HG03135 (cell line): ENCODE results near the gene GLS.

Experiments used
- ATAC-seq: cut with Tn5 transposase; IDR thresholded peaks from one replicate; pipeline ENCODE4 v1.9.1; 2021; ENCODE audit warnings: mild to moderate bottlenecking, moderate library complexity; ENCODE audit not compliant: unreplicated experiment

GLS gene

DNA sequence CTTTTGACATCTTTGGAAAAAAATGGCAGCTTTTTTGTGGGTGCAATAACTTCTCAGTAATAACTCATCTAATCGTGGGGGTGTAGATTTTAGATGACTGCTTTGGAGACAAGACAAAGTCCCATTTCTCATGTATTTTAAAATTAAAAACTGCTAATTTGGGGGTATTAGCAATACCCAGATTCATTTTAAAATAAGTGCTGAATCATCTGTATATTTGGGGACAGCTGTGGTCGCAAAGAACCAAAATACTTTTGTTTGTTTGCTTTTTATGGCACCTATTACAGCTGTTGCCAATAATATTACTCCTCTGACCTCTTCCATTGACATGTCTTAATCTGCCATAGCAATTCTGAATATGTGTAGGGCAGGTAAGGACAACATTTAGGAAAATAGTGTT lies 87.9 kb downstream of the GLS start:
- no peak for ATAC-seq

DNA sequence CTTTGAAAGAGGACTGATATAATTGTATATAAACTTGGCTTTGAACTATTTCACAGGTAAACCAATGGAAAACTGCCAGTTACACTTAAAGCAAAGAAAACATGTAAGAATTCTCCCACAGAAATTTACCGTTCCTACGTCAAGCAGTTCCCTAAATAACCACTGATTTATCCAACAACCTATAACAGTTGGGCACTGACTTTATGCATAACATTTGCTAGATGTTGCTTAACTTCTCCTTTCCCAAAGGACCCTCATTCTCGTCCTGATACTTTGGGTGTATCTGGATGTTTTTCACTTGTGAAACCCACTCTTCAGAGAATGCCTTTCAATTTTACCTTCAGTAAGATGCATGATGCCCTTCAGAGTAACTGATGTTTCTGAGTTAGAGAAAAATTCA lies 89.5 kb downstream of the GLS start:
- no peak for ATAC-seq

DNA sequence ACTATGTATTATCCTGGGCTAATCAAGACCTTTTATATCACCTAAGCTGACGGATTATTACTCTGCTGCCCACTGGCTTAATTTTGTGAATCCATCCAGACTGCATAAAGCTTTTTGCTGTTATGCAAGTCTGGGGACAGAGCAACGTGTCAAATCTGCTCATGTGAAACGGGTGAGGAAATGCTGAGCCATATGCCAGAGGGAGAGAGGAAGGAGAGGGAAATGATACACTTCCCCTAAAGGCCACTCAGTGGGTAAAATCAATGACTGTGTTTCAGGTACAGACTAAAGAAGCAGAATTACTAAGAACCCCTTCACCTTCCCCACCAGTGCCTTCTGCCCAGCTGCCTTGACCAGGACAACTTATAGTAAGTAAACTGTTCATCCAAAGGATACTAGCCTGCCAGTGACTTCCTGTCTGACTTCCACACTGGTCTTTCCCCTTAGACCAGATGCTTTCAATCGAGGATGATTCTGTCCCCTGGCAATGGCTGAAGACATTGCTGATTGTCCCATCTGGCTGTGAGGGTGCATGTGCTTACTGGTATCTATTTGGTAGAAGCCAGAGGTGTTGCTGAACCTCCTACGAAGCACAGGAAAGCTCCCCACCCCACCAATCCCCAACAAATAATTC lies 90.4 kb downstream of the GLS start:
- ATAC-seq = no peak

DNA sequence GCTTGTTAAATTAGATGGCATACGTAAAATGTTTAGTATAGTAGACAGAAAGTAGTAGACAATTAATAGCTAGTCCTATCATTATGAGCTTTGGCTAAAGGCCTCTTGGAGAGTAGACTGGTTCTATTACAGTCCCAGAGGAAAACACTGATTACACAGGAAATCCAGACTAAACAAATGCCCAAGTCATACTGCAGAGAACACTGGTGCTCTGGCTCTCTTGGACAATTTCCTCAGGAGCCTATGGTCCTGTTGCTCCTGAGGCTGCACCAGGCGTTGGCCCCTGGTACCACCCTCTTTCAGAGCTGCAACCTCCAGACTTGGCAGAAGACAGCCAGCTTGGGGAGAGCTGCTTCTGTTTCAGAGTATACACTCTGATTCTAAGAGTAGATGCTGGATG lies 91.6 kb downstream of the GLS start:
- no peak for ATAC-seq

DNA sequence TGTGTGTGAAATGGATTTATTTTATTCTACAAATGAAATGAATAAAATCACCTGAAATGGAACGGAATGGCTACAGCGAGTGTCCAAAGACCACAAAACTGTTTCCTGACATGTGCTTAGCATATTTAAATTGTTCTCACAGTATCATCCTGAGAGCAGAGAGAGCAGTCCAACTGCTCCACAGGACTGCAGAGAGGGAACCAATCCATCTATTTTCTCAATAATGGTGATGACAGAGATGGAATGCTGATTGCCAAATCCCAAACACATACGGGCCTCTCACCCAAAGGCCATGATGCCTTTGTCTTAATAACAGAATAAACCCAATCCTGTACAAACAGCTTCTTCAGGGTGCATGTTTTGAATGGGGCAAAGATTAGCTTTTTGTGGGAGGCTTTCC lies 92.2 kb downstream of the GLS start:
- no peak for ATAC-seq

DNA sequence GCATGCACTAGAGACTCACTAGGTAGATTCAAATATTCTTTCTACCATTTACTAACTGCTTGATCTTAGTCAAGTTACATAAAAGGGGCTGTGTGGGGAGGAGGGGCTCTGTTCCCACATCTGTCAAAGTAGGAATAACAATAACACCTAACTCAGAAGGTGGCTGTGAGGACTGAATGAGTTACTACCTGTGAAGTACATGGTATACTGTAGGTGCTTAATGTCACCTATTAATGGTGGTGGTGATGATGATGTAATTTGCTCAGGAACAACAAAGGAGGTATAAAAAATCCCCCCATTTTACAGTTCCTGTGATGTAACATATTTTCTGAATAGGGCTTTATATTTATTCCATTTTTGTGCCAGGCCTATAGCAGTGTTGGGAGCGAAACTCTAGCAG lies 92.6 kb downstream of the GLS start:
- ATAC-seq = no peak

DNA sequence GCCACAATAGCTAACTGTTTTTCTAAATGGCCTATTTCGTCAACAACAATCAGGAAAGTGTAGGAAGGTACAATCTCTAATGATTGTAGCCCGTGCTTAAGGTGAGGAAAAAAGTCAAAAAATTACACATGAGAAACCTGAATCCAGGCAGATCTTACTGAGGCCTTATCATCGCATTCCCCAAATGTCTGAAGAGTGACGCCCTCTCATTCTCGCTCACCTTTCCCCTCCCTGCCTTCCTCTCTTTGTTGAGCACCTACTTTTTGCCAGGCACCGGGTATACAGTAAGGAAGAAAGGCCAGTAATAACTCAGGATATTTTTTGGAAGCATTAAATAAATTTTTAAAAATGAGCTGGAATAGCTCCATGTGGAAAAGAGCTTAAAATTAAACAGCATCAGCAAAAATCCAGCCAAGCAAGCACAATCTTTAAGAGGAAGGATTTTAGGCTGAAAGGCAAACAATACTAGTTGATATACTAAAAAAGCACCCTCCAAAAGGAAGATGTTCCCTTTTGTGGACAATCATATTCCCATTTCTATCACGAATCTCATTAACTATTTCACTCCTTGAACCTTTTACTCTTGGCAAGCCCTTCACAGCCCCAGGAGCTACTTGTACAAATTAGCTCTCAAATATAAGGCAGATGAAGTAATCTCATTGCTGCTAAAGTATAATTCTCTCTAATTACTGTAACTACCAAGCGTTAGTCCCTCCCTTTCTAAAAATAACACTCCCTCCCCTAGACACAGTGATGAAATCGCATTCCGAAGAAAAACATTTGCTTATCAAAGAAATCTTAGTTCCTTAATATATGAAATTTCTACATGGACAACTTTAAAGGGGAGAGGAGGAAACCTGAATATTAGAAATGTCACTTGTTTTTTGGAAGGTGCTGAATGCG lies 93.4 kb downstream of the GLS start:
- ATAC-seq = no peak

DNA sequence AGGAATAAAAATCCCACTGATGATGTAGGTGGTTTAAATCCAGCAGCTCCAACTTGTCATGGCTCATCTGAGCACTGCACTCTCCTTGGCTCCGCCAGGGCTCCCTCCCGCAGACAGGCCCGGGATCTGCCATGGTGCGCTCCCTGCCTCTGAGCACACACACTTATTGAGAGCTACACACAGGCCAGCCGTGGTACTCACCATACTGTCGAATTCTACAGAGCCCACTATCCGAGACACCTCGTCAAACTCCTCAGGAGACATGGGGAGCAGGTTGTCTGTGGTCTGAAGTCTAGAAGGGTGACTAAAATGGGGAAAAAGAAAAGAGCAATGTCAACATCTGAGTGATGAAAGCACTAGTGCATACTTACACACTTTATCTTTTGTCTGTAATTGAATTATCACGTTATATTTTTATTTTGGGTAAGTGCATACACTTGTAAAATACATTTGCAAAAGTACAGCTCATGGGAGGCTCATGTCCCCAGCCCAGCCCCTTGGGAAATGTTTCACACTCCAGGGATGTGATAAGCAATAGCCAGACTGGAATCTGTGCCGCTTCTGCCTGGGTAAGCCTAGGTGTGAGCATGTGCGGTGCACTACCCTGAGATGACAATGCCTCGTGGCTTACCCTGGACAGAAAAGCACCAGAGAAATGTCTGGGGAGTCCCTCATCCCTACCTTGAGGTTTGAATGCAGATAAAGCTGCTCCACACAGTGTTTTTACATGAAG lies 94.2 kb downstream of the GLS start:
- ATAC-seq = no peak

DNA sequence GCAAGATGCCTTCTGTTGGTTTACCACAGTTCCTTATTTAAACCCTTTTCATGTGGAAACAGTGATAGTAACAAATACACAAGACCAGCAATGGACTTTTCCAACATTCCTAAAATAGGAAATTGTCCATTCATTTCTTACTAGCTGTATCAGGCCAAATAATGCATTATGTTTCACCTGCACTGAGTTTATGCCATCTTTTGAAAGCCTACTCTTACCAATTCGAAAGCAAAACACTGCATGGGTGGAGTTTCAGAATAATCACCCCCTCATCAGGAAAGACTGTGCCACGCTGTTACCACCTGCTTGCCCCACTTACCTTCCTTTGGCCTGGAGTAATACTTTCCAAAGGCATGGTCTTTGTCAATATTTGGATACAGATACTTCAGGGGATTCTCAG lies 95.9 kb downstream of the GLS start:
- ATAC-seq = no peak

DNA sequence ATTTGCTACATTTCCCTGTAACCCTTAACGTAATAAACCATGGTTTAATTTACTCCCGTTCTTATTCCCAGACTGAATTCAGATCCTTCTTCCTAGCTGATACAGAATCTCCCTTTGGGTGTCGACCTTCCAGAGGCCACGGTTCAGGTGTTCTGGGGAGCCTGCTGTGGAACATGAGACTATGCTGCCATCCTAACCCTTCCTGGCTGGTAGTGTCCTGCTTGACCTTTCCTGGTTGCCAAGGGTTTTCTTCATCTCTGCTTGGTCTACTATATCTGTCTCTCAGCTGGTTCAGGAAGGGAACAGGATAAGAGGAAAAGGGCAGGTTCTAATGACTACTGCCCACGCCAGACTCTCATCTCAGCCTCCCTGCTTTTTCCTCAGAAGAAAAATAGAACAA lies 96.9 kb downstream of the GLS start:
- no peak for ATAC-seq

DNA sequence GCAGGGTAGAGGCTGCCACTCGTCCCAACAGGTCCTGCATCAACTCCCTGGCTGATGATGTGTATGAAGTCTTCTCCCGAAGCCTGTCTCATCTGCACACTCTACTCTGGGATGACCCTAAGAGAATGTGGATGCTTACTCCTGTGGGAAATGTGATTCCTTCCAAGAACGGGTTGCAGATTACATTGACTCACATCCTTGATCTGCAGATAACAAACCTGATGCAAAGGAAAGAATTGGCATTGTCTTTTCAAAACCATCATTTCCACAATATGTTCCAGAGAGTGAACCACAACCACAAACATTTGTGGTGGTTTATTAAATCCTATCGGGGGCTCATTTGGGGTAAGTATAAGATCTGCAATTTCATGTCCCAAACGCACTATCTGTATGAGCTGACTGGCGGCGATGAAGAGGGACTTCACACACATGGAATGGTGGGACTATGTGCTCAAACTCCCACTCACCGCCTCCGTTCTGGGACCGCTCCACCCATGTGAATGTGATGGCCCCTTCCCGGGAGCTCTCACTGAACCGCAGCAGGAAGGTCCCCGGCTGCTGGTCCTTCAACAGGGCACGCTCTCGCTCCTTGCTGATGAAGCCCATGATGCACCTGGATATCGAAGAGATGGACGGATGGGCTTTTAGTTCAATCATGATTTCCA lies 97.9 kb downstream of the GLS start:
- ATAC-seq = no peak

DNA sequence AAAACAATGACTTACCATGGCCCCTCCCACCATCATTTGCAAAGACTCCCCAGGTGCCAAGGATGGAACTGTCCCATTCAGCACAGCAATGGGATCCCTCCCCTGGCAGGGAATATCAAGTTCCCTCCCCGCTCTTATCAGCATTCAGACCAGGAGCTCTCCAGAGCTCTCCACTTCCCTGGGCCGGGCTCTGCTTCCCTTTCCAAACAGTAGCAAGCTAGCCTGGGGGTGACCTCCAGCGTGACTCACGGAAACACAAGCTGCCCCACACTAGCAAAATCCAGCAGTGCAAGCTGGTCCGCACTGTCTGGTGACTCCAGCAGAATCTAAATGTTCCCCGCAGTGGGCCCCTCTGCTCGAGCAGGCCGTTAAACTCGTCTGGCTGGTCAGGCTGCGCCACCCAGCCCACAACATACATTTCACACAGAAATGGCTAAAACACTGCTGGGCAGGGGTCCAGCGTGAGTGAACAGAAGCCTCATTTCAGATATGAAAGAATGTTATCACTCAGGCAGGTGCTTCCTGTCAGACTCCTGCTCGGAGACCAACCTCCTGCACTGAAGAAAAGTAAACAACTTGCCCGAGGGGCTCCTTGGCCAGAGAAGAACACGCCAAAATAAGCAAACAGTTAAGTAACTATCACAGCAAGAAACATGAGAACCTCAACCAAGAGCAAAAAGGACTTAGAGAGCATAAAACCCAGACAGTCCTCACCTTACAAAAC lies 99.4 kb downstream of the GLS start:
- no peak for ATAC-seq

DNA sequence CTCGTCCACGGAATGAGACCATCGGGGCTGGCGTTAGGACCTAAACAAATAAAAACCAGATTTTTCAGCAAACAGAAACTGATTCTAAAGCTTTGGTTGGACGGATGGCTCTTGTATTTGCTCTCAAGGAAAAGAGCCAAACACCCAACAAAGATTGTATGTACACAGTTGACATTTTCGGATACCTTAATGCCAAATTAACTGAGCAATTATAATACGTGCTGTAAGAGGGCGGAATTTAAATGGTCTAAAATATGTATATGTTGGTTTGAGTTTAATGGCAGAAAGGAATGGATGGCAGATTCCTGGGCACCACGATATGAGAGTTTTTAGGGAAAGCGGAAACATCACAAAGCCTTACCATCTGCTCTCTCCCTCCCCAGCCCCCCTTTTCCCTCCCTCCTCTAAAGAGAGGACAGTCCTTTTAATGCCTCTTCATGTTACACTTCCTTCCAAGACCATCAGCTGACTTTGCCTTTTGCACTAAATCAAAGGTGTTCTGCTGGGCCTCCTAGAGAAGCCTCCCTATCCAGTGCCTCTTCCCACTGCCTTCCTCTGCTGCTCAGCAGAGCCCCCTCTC lies 100.1 kb downstream of the GLS start:
- ATAC-seq = no peak

DNA sequence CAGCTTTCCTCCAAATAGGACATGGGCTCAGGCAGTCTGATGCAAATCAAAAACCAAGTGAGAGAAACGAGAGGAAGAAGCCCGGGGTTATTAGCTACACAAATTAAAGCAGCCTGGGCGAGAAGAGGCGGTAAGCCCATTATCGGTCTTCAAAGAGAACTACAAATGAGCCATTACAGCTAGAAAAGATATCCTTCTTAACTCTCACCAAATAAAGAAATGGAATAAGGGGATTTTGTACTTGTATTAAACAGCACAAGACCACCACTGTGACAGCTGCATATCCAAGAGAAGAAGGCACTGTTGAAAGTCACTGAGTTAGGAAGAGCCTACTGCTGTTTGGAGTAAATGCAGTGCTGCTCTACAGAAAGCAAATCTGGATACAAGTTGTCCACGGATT lies 100.7 kb downstream of the GLS start:
- no peak for ATAC-seq

DNA sequence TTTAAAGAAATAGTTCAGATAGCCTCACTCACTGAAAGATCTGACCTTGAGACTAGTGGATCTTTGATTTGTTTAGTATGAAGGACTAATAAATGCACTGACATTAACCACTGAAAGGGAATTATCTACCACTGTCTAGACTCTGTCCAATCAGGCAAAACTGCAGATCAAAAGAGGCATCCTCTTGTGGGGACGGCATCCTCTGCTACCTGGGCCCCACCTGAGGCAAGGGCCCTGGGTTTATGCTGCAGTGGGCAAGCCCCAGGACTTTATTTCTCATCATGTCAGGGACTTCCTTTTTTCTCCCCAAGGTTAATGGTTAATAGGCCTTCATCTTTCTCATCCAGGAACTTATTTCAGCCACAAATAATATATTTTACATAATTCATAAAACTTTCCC lies 101.1 kb downstream of the GLS start:
- no peak for ATAC-seq

DNA sequence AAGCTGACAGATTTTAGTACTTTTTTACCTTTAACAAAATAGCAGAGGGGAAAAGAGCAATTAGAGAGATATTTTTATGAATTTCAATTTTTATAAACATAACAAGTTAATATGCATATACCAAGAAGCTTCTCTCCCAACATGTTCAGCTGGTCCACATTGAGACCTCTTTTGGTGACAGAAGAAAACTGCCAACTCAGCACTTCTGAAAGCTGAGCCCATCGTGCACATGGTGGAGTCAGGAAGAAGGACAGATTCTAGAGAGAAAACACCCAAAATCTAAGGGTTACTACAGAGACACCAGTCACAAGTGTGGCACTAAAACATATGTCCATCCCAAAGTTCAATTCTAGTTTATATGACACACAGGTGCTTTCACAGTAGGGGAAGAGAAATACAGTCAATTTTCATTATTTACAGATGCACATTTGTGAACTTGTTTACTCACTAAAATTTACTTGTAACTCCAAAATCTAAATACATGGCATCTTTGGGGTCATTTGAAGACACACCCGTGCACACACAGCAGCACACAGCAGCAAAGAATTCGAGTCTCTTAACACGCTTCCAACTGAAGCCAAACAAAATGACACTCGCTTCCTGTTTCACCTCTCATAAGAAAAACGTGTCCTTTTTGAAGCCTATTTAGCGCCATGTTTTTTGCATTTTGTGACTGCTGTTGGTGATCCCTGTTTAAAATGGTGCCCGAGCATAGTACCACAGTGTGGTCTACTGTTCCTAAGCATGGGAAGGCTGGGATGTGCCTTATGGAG lies 101.8 kb downstream of the GLS start:
- ATAC-seq = no peak

DNA sequence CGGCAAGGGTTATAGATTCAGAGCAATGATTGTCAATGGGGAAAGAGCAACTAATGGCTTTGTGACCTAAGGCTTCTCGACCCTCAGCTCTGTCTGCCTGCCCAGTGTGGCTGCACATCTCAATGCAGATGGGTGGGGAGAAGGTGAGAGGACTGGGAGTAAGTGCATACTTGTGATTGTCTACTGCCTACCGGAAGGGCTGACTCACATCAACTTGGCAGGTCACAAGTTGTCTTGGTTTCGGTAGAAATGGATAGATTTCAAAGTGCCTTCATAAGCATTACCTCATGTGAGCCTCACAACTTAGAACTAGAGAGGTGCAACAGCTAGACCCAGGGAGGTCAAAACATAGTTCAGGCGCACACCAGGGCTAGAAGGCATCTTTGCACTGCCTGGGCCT lies 104.0 kb downstream of the GLS start:
- no peak for ATAC-seq

DNA sequence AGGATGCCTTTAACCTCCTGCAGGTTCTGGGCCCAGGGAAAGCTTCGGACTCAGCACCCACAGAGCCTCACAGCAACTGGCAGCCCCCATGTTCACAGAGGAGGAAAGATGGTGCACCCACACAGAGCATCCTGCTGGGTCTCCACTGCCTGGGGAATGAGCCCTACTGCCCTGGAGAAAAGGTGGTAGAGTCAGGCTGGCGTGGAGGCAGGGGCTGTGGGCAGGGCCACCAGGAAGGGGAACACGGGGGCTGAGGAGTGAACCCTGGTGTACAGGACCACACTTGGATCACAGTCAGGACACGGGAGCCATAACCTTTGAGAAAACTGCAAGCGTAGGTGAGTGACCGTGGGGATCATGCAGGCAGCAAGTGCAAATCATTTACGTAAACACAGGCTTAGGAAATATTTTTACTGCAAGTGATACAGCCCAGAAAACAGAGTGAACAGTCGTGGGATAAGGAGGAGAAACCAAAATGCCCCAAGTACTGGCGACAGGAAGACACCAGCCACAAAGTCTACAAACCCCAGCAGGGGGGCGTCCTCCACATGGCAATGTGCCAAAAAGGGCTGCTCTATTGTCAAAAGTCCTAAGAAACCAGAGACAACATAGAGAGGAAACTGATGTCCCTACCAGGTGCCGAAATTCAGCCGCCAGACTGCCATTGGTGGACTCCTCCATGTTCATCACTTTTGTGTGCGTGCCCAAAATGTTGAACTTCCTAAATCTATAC lies 105.8 kb downstream of the GLS start:
- ATAC-seq = no peak

DNA sequence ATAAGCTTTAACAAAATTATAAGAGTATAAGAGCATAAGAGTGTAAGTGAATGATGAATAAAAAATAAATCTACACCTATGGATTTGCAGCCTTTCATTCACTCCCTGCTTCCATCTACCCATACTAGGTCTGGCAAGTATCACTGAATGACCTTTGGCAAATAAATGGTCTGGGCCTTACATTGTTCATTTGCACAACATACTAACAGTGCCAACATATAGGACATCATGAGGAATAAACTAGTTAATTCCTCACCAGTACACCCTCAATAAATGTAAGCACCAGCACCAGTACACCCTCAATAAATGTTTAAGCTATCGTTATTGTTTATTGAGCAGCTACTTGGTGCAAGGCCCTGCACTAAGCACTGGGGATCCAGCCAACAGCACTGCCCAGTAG lies 106.5 kb downstream of the GLS start:
- no peak for ATAC-seq
